ENCODE results near the gene CSNK1E.

CSNK1E gene

GRCh38 chr22:38272373-38273134 lies 44.7 kb downstream of the CSNK1E start, which contains the start of gene TMEM184B:
TMEM184B (minus strand) TSS chr22:38273010; CDS start chr22:38247961, 25,049 bp downstream.
- peak; percentile 87 for DNase-seq

DNA sequence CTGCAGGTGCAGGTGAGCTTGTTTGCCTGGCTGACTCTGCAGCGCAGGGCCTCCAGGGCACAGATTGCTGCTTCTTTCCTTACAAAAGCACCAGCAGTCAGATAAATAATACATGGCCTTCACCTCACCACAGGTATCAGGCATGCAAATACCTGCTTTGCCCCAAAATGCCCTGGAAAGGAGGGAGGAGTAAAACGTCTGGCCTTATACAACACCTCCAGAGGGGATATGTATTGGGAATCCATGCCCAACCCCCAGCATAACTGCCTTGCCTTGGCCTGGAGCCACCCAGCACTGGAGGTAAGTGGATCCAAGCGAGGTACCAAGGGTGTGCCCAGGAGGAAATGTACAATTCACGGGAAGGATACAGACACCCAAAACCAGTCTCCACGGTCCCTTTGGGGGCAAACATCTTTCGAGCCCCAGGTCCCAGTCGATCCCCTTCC lies 45.3 kb downstream of the CSNK1E start:
- no peak for DNase-seq

GRCh38 chr22:38271101-38271500 lies 46.1 kb downstream of the CSNK1E start:
- DNase-seq: no peak

DNA sequence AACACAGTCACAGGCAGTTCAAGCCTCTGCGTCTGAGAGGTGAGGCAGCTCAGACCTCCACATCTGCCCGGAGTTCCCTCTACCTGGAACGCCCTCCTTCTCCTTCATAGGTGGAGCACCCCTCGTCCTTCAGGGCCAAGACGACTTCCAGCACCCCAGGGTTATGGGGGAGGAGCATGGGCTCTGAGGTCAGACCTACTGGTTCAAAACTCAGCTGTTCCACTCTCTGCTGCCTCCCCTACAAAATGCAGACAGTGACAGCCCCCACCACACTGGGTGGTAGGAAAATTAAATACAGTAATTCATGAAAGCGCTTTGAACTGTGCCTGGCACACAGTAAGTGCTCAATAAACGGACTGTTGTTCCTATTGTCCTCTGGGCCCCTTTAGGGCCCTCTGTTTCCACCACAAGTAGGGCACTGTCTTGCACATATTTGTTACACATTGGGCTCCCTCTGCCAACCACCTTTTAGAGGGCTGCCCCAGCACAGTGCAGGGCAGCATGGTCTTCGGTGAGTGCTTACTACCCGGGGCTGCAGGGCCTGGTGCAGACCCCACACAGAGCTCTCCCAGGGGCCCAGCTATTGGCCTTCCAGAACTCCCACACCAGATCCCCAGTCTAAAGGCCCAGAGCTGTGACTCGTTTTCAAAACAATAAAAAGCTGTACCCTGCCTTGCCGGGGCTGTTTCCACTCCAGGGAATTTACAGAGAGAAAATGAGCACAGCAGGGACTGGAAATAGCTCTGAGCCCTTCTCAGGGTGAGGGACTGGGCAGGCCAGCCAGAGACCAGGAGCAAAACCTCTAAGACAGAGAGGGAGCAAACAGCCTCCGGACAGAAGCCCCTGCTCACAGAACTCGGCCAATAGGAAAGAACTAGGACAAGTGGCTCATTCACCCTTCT lies 46.9 kb downstream of the CSNK1E start:
- no peak for DNase-seq

GRCh38 chr22:38269466-38269865 lies 47.8 kb downstream of the CSNK1E start:
- no peak for DNase-seq

GRCh38 chr22:38267086-38267485 lies 50.1 kb downstream of the CSNK1E start:
- DNase-seq: peak; percentile 73 to 80

- no peak for DNase-seq
These were observed 51.1 kb downstream of the CSNK1E start for GRCh38 chr22:38266120-38266519.

GRCh38 chr22:38264322-38264843 lies 52.9 kb downstream of the CSNK1E start:
- no peak for DNase-seq

DNA sequence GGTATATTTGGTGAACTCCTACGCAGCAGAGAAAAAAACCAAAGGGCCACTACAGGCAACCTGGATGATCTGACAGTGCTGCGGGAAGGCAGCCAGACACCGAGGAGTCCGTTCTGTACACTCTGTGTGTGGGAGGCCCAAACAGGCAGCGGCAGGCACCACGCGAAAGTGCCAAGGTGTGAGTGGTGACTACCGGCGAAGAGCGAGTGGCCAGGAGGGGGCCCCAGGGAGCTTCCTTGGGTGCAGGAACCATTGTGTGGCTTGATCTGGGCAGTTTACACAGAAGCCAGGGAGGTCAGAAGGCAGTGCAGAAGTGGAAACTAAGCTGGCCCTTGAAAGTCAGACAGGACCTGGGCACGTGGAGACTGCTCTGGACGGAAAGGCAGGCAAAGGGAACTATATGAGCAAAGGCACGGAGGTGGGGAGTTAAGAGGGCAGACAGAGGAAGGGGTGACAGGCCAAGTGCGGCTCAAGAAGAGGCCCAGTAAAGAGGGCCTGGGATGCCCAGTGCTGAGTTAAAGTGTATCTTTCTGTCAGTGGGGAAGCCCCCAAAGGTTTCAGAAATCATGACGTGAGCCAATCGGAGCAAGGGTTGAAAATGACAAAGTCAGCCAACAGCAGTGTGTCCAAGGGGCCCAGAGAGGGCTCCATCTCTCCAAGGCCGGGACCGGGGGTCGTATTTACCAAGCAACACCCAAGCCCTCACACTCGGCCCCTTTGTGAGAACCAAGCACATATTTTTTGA lies 55.0 kb downstream of the CSNK1E start:
- peak; percentile 39 to 49 for DNase-seq

- DNase-seq: no peak
These were observed 56.2 kb downstream of the CSNK1E start for GRCh38 chr22:38260761-38261681.

GRCh38 chr22:38259370-38259769 lies 57.9 kb downstream of the CSNK1E start:
- no peak for DNase-seq

GRCh38 chr22:38258895-38259294 lies 58.3 kb downstream of the CSNK1E start:
- DNase-seq: no peak

DNA sequence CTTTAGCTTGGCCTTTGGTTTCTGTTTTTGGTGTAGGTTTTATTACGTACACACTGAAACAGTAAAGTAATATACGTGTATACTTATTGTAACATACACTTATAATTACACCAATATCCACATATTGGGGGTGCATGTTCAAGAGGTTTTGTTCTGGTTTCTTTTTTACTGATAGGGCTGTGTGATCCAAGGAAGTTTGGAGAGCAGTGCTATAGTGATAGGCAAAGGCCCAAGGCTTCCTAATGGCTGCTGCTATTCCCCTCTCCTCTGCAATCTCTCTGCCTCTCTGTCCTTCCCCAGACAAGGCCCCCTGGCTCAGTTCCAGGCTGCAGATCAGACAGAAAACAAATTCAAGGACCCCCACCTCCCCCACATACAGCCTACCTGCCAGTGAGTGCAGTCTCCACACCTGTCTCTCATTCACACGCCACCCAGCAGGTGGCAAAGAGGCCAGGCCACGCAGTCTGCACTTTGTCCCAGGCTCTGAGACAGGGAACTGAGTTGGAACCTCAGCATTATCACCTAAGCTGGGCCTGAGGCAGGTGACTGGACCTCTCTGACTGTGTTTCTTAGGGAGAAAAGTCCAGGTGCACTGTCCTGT lies 59.5 kb downstream of the CSNK1E start:
- no peak for DNase-seq

DNA sequence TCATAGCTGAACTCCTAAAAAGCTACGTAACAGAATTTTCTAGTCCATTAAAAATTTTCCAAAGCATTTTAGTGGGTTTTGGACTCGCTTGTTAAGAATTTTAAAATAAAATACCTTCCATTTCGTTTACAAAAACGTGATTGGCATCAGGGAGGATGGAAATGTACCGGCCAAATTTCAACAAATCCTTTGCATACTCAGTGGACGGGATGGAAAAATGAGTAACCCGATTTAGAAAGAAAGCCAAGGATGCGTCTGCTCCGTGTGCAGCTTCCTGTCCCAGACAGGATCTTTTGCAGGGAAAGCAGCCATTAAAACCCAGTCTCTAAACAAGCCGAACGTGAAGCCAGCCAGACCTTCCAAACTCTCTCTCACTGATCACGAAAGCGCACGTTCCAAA lies 60.1 kb downstream of the CSNK1E start:
- no peak for DNase-seq

DNA sequence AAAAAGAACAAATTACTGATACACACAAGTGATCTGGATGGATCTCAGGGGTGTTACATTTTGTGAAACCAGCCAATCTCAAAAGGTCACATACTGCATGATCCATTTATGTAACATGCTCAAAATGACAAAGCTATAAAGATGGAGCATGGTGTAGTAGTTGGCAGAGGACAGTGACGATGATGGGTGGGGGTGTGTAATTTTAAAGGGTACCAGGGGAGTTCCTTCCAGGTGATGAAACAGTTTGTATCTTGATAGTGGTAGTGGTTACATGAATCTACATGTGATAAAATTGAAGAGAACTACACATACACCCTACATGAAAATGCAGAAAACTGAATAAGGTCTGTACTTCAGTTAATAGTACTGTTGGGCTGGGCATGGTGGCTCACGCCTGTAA lies 61.5 kb downstream of the CSNK1E start:
- DNase-seq: no peak

DNA sequence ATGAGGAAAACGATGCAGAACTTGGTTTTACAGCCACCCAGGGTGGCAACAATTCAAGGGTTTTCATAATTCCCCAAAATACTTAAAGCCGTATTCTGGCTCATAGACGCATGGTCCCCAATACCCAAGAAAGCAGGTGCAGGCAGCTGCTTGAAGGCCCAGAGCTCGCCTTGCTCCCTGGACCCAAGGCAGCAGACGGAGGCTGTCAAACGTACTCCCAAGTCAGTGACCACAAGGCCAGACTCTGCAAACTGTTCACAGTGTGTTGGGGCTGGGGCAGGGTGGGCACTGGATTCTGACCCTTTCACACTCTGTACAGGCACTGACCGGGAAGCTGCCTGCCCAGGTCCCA lies 65.9 kb downstream of the CSNK1E start:
- DNase-seq: no peak

GRCh38 chr22:38250643-38251340 lies 66.4 kb downstream of the CSNK1E start:
- no peak for DNase-seq

GRCh38 chr22:38249803-38250642 lies 67.2 kb downstream of the CSNK1E start:
- no peak for DNase-seq

- no peak for DNase-seq
These were observed 67.9 kb downstream of the CSNK1E start for GRCh38 chr22:38249301-38249700.

DNA sequence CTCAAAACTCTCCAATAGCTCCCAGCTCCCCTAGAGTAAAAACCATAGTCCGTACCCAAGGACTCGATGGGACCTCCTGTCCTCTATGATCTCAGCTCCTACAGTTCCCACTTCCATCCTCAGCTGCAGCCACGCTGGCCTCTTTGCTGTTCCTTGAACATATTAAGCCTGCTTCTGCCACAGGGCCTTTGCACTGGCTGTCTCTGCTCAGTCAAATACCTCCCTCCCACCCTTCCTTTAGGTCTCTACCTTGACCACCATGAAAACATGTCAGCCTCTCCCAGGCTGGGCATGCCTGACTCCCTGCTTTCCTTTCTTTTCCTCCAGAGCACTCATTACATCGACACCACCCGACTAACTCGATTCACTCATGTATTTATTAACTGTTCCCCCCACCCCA lies 69.0 kb downstream of the CSNK1E start:
- no peak for DNase-seq
